ENCODE results near the gene HECW1.

The HECW1 gene

GRCh38 chr7:43096875-43097274 lies 15.6 kb upstream of the HECW1 start:
- TF ChIP-seq TSHZ2 (CRISPR knock-in tag; IDR thresholded peaks at IDR 0.05), result no peak
- TF ChIP-seq ZNF8 (CRISPR knock-in tag; IDR thresholded peaks at IDR 0.05), result no peak
- TF ChIP-seq PPARA (CRISPR knock-in tag; IDR thresholded peaks at IDR 0.05; ENCODE audit: borderline replicate concordance), result no peak
- TF ChIP-seq POU6F1 (CRISPR knock-in tag; IDR thresholded peaks at IDR 0.05; ENCODE audit: borderline replicate concordance, low read depth), result no peak
- TF ChIP-seq OSR1 (CRISPR knock-in tag; IDR thresholded peaks at IDR 0.05), result no peak
- TF ChIP-seq ARNTL (CRISPR knock-in tag; IDR thresholded peaks at IDR 0.05; ENCODE audit: borderline replicate concordance, low read depth), result no peak
- no peak for TF ChIP-seq SNAI2 (CRISPR knock-in tag; IDR thresholded peaks at IDR 0.05)
- no peak for TF ChIP-seq PATZ1 (CRISPR knock-in tag; IDR thresholded peaks at IDR 0.05; ENCODE audit: borderline replicate concordance)
- ATAC-seq, result no peak

- no peak for ATAC-seq
- TF ChIP-seq ZNF565 (CRISPR knock-in tag; conservative IDR thresholded peaks at IDR 0.05; ENCODE audit: low read depth) (no peak), GLIS3 (CRISPR knock-in tag; IDR thresholded peaks at IDR 0.05) (no peak), POU6F1 (CRISPR knock-in tag; IDR thresholded peaks at IDR 0.05; ENCODE audit: borderline replicate concordance, low read depth) (no peak), TSHZ2 (CRISPR knock-in tag; IDR thresholded peaks at IDR 0.05) (no peak), CSDC2 (CRISPR knock-in tag; IDR thresholded peaks at IDR 0.05) (no peak), ISL1 (CRISPR knock-in tag; IDR thresholded peaks at IDR 0.05) (no peak), ESRRG (CRISPR knock-in tag; IDR thresholded peaks at IDR 0.05) (no peak), ZC3H10 (CRISPR knock-in tag; IDR thresholded peaks at IDR 0.05) (no peak), BACH2 (CRISPR knock-in tag; IDR thresholded peaks at IDR 0.05; ENCODE audit: borderline replicate concordance) (no peak), ZFP3 (CRISPR knock-in tag; IDR thresholded peaks at IDR 0.05) (no peak), CREB5 (CRISPR knock-in tag; IDR thresholded peaks at IDR 0.05; ENCODE audit: low read depth) (no peak), TCF4 (CRISPR knock-in tag; IDR thresholded peaks at IDR 0.05; ENCODE audit: borderline replicate concordance) (no peak), SNAI2 (CRISPR knock-in tag; IDR thresholded peaks at IDR 0.05) (no peak), ARNTL (CRISPR knock-in tag; IDR thresholded peaks at IDR 0.05; ENCODE audit: borderline replicate concordance, low read depth) (no peak), ZFP30 (CRISPR knock-in tag; IDR thresholded peaks at IDR 0.05) (no peak), OSR1 (CRISPR knock-in tag; IDR thresholded peaks at IDR 0.05) (no peak)
These were observed 12.7 kb upstream of the HECW1 start for GRCh38 chr7:43099750-43100149.

All from SK-N-SH treated with all-trans-retinoic acid at 6 μM for 48 hours (cell line).